Subcutaneous adipose tissue (tissue), 4 donors: ENCODE results near the gene POMP. TPM values are rescaled to one million over a fixed set of nuclear protein-coding genes. Genes with fewer than 3 reads are reported as not detected.

ENCODE experiments used
- CTCF ChIP-seq: fragments of 450-650 bp; IDR thresholded peaks from one replicate; pipeline ENCODE4 v1.5.1; 2016; ENCODE audit warnings: low read depth, mild to moderate bottlenecking, control low read depth, antibody characterized with exemption, moderate library complexity
- total RNA-seq, 4 donors: library from RNA; depleted of rRNA; stranded (reverse); fragments of >200 nt; gene quantifications; one replicate each; pipeline ENCODE4 v1.1.0, GENCODE V29; 2016

The POMP gene
- total RNA-seq, 4 donors from 2014 or later: 53.3 to 131 (median 65.3) TPM

DNA sequence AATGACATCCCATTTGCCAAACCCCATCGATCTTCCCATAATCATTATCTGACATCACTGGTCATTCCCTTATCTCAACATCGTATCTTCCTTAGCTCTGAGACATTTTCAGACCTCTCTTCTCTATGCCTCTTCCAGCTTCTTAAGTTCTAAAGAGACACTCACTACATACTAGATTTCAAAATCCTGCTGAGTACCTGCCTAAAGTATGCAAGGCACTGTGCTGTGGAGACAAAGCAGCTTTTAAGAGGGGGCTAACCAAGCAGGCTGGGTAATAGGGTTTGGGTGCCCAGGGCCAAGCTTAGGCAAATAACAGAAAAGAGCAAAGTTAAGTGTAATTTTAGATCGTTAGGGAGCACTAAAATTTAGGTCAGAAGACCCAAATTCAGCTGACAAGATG is 3.4 kb upstream of the POMP start:
- TF ChIP-seq CTCF: no peak

- no peak for TF ChIP-seq CTCF
These were observed 969 bp upstream of the POMP start for GRCh38 chr13:28657784-28658538.

DNA sequence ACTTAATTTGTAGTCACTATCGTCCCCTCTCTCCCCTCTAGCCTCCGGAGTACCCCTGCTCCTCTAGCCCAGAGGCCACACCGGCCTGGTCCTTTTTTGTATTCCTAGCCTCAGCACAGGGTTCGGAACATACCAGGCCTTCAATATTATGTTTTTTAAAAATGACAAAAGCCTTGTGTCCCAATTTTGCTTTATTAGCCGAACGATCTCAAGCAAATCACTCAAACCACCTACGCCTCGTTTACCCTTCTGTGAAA is 463 bp upstream of the POMP start:
- no peak for TF ChIP-seq CTCF

- no peak for TF ChIP-seq CTCF
These were observed 666 bp downstream of the POMP start for GRCh38 chr13:28659621-28659970.

DNA sequence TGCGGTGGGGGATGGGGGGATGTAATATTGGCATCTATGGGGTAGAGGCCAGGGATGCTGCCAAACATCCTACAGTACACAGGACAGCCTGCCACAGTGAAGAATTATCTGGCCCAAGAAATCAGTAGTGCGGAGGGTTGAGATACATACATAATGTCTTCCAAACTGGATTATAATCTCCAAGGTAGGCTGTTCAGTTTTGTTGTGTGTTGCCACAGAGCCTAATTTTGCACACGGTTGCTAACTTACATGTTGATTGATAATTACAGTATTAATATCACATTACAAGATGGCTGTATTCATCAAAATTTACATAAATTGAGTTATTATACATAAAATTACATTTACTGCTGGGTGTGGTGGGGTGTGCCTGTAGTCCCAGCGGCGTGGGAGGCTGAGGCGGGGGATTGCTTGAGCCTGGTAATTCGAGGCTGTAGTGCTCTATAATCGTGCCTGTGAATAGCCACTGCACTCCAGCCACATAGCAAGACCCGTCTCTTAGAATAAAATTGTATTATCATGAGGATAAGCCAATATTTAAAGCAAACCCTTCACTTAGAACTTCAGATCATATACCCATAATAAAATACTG is 8.1 kb downstream of the POMP start:
- no peak for TF ChIP-seq CTCF

GRCh38 chr13:28671126-28671792 is 12.3 kb downstream of the POMP start:
- TF ChIP-seq CTCF: no peak

DNA sequence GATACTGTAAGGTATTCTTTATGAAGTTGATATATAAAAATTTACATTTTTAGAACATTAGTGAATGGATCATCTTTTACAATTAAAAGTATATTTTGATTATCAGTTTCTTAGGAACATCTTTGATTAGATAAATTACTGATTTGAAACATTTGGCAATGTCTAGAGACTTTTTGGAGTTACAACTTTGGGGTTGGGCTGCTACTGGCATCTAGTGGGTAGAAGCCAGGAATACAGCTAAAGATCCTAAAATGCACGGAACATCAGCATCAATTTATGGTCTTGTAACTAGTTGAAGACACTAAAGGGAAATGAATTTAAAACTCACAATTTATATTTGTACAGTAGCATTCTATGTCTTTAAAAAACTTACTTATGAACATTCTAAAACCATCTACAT is 19.9 kb downstream of the POMP start:
- TF ChIP-seq CTCF: no peak
